Lung (tissue), 12 donors: Measurements from ENCODE around the gene ADAMTS14. TPM values are rescaled to one million over a fixed set of nuclear protein-coding genes. Genes with fewer than 3 reads are reported as not detected.

Experiments used
- ATAC-seq: fragments of 200-7000 bp; cut with Tn5 transposase; one replicate; pipeline ENCODE4 v1.9.1; 2020; ENCODE audit warnings: moderate number of reproducible peaks; ENCODE audit not compliant: insufficient read depth, low FRiP score
- DNase-seq, 3 donors: peaks; one replicate each; pipeline ENCODE4 v3.0.0-alpha.2; 2013 to 2017
- H3K27ac ChIP-seq, 2 donors: one replicate each; pipeline ENCODE4 v1.5.1; 2013; ENCODE audit warnings: mild to moderate bottlenecking in 2 of 2, moderate library complexity in 2 of 2, control low read depth in 1 of 2, inconsistent platforms in 1 of 2, low read depth in 1 of 2, low read length in 1 of 2
- H3K27me3 ChIP-seq, 3 donors: one replicate each; pipeline ENCODE4 v1.5.1; 2013; ENCODE audit warnings: low read length in 2 of 3; ENCODE audit not compliant: control insufficient read depth in 3 of 3, insufficient read depth in 3 of 3
- H3K36me3 ChIP-seq, 4 donors: one replicate each; pipeline ENCODE4 v1.5.1; 2013; ENCODE audit warnings: low read length in 4 of 4, mild to moderate bottlenecking in 1 of 4, moderate library complexity in 1 of 4; ENCODE audit not compliant: control insufficient read depth in 4 of 4, insufficient read depth in 4 of 4
- H3K4me1 ChIP-seq, 5 donors: one replicate each; pipeline ENCODE4 v1.5.1; 2013; ENCODE audit warnings: low read length in 5 of 5, mild to moderate bottlenecking in 2 of 5, moderate library complexity in 1 of 5; ENCODE audit not compliant: control insufficient read depth in 5 of 5, insufficient read depth in 5 of 5
- H3K4me3 ChIP-seq: one replicate; pipeline ENCODE4 v1.5.1; 2013; ENCODE audit warnings: mild to moderate bottlenecking, control low read depth, moderate library complexity
- H3K9ac ChIP-seq, 2 donors: one replicate each; pipeline ENCODE4 v1.5.1; 2013; ENCODE audit warnings: low read length in 2 of 2, control low read depth in 1 of 2; ENCODE audit not compliant: insufficient read depth in 1 of 2
- H3K9me3 ChIP-seq, 4 donors: one replicate each; pipeline ENCODE4 v1.5.1; 2013; ENCODE audit warnings: low read length in 3 of 4, mild to moderate bottlenecking in 1 of 4, moderate library complexity in 1 of 4; ENCODE audit not compliant: control insufficient read depth in 4 of 4, insufficient read depth in 3 of 4
- CTCF ChIP-seq: IDR thresholded peaks from 2 replicates; pipeline ENCODE4 v1.5.1; 2012; ENCODE audit warnings: mild to moderate bottlenecking; ENCODE audit errors: control extremely low read depth, extremely low read depth
- WGBS, 2 donors: extraction: QIAGEN DNeasy Blood & Tissue Kit; methylation state at CpG; one replicate each; pipeline ENCODE4 v1.1.7; 2013; 5-methylcytosine and 5-hydroxymethylcytosine counted together
- polyA plus RNA-seq, 2 donors: library from polyadenylated mRNA; stranded (reverse); fragments of 200-250 nt; gene quantifications; one replicate each; pipeline ENCODE4 v1.2.1, GENCODE V29; 2013
- total RNA-seq, 2 donors: library from RNA; depleted of rRNA in 1 of 2; stranded (reverse); fragments of >200 nt in 1 of 2; gene quantifications; one replicate each; pipeline ENCODE4 v1.2.1, GENCODE V29; 2014 to 2021
- donor health status: control.
- donor health status: control.
- donor health status: Bipolar disorder and iron deficiency.
- donor health status: healthy.
- donor health status: DM: yes; HTN: yes; CAD: no.

Gene ADAMTS14
- total and polyA plus RNA-seq, 4 donors: 0.47 to 3.9 (median 1.2) TPM

- Histone ChIP-seq H3K36me3 (no peaks in the 10 kb centered on the region), H3K9ac (no peak within 1 kb of the TSS), H3K4me1 (peaks cover 0 to 12% (median 0%) of the 10 kb centered on the region in 5 donors), H3K4me3 (no peak within 1 kb of the TSS), H3K27ac (no peak within 1 kb of the TSS), H3K27me3 (no peaks in the 10 kb centered on the region), H3K9me3 (no peaks in the 10 kb centered on the region)
- 23 to 63% methylated on average over 4 of the region's 4 CpGs for WGBS, 2 donors
- TF ChIP-seq CTCF: no peak
- ATAC-seq (no peak), DNase-seq (no peak)
These were observed 112.9 kb downstream of the ADAMTS14 start, which contains the start of gene TBATA for GRCh38 chr10:70785190-70785589. TBATA (minus strand) TSS chr10:70785377; CDS start chr10:70783379, 1,998 bp downstream.

- H3K9ac ChIP-seq: no peak overlapping the region
- no peak overlapping the region for H3K27ac ChIP-seq
- no peaks in the 10 kb centered on the region for H3K9me3 ChIP-seq
- DNase-seq: no peak
- 24 to 48% methylated on average over 5 of the region's 5 CpGs for WGBS, 2 donors
- H3K4me1 ChIP-seq: peaks cover 0 to 15% (median 0%) of the 10 kb centered on the region in 5 donors
- no peak for TF ChIP-seq CTCF
- no peaks in the 10 kb centered on the region for H3K36me3 ChIP-seq
- ATAC-seq: no peak
- H3K27me3 ChIP-seq: no peaks in the 10 kb centered on the region
- no peak overlapping the region for H3K4me3 ChIP-seq
These were observed 114.6 kb downstream of the ADAMTS14 start for GRCh38 chr10:70786799-70787415.

GRCh38 chr10:70791386-70792039, 119.2 kb downstream of the ADAMTS14 start:
- Histone ChIP-seq H3K4me1 (peaks cover 0 to 7% (median 0%) of the 10 kb centered on the region in 5 donors), H3K9me3 (no peaks in the 10 kb centered on the region), H3K4me3 (no peak overlapping the region), H3K27ac (no peak overlapping the region), H3K36me3 (no peaks in the 10 kb centered on the region), H3K9ac (no peak overlapping the region), H3K27me3 (no peaks in the 10 kb centered on the region)
- no peak for ATAC-seq
- TF ChIP-seq CTCF: no peak
- 34 to 64% methylated on average over 5 of the region's 5 CpGs for WGBS, 2 donors
- peak in 1 of 3 donors; percentile 27 for DNase-seq
